Muscle layer of colon (tissue), 2 donors: ENCODE results near the gene KRR1.
"Not testable (repeated sequence)": the region's sequence is repeated elsewhere in the genome, so short reads cannot be mapped to it uniquely, and the experiment has no call there.

Experiments
- H3K27ac ChIP-seq: one replicate; pipeline ENCODE4 v1.7.0; 2013; ENCODE audit warnings: low read depth, mild to moderate bottlenecking, low read length, moderate library complexity
- H3K27me3 ChIP-seq, 2 donors: one replicate each; pipeline ENCODE4 v1.7.0; 2013; ENCODE audit warnings: low read length in 2 of 2, mild to moderate bottlenecking in 2 of 2; ENCODE audit not compliant: insufficient read depth in 2 of 2, control insufficient read depth in 1 of 2
- H3K36me3 ChIP-seq: one replicate; pipeline ENCODE4 v1.7.0; 2013; ENCODE audit warnings: mild to moderate bottlenecking, low read length; ENCODE audit not compliant: insufficient read depth
- H3K4me1 ChIP-seq: one replicate; pipeline ENCODE4 v1.7.0; 2013; ENCODE audit warnings: mild to moderate bottlenecking, low read length; ENCODE audit not compliant: insufficient read depth
- H3K4me3 ChIP-seq, 2 donors: one replicate each; pipeline ENCODE4 v1.7.0; 2013; ENCODE audit warnings: low read length in 2 of 2, low read depth in 1 of 2, mild to moderate bottlenecking in 1 of 2, moderate library complexity in 1 of 2
- H3K9ac ChIP-seq: one replicate; pipeline ENCODE4 v1.7.0; 2013; ENCODE audit warnings: low read length
- H3K9me3 ChIP-seq: one replicate; pipeline ENCODE4 v1.7.0; 2013; ENCODE audit warnings: mild to moderate bottlenecking, low read length
- donor health status: abdominal sarcoma.
- donor health status: Adenocarcinoma of cecum.

Gene KRR1

DNA sequence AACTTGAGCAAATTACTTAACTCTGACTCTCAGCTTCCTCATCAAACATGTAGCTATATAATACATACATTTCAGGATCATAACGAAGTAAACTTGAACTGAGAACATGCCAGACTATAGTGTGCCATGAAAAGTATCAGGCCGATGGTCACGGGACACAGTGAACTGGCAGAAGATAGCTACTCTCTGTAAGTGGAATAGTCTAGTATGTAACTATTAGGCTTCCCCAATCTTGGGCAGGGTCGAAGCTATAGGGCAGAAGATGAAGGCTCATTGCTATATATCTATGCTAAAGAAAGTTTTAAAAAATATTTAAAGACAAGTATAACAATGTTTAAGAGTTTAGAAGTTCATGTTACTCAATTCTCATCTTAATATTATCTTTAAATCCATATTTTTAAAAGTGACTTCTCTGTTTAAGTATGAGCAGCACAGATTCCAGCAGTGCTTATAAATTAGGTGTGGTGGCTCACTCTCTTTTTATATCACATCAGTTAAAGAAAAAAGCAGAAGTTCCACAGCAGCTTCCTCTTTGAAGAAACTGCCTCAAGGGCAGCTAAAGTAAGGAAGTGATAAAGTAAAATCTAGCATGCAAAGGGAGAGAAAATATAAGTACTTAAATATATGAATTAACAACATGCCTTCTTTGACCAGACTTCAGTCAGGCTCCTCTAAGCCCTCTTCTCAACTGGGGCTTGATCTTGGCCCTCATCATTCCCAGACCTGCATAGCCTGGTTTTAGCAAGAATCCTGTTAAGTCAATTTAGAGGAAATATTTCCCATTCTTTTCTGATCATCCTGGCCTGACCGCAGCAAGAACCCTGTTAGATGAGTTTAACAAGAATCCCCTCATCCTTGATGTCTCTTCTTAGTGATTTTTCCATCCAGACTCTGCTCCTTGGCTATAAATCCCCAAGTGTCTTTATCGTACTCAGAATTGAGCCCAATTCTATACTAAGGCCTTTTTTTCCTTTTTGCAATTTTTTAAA is 39.2 kb downstream of the KRR1 start:
- no peaks in the 10 kb centered on the region for H3K9me3 ChIP-seq
- H3K9ac ChIP-seq = no peak overlapping the region
- no peaks in the 10 kb centered on the region for H3K36me3 ChIP-seq
- H3K27me3 ChIP-seq = no peaks in the 10 kb centered on the region
- H3K27ac ChIP-seq = no peak overlapping the region
- no peak overlapping the region for H3K4me3 ChIP-seq
- H3K4me1 ChIP-seq = no peaks in the 10 kb centered on the region

- Histone ChIP-seq H3K9ac (no peak overlapping the region), H3K36me3 (no peaks in the 10 kb centered on the region), H3K27ac (no peak overlapping the region), H3K9me3 (no peaks in the 10 kb centered on the region), H3K4me1 (no peaks in the 10 kb centered on the region), H3K4me3 (no peak overlapping the region), H3K27me3 (no peaks in the 10 kb centered on the region)
Observed at GRCh38 chr12:75460204-75460603, 51.2 kb downstream of the KRR1 start.

DNA sequence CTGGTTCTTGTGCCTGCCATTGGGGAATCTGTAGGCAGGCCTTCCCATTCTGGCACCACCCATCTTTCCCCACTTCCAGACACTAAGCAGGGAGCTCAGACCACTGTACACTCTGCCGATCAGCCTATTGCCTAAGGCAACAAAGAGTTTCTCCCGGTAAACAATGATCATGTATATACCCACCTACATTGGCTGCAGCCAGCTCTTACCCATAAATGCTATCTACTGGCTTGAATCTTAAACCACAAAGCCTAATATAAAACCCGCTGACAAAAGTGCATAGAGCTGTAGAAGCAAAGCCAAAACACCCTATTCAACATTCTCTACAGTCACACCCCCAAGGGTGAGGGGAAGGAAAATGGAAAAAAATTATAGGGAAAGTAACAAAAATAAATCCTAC is 51.7 kb downstream of the KRR1 start:
- Histone ChIP-seq H3K4me1 (no peaks in the 10 kb centered on the region), H3K36me3 (no peaks in the 10 kb centered on the region), H3K9me3 (no peaks in the 10 kb centered on the region), H3K27ac (no peak overlapping the region), H3K27me3 (no peaks in the 10 kb centered on the region), H3K4me3 (no peak overlapping the region), H3K9ac (no peak overlapping the region)

- H3K27me3 ChIP-seq, H3K9ac ChIP-seq, H3K27ac ChIP-seq, H3K36me3 ChIP-seq, H3K4me1 ChIP-seq, H3K9me3 ChIP-seq, H3K4me3 ChIP-seq: not testable (repeated sequence)
Observed at GRCh38 chr12:75457866-75458265, 53.5 kb downstream of the KRR1 start.

GRCh38 chr12:75457191-75457590 is 54.2 kb downstream of the KRR1 start:
- Histone ChIP-seq H3K27ac (no peak overlapping the region), H3K4me3 (no peak overlapping the region)

GRCh38 chr12:75455839-75456238 is 55.6 kb downstream of the KRR1 start:
- Histone ChIP-seq H3K9ac (no peak overlapping the region), H3K4me1 (no peaks in the 10 kb centered on the region), H3K27ac (no peak overlapping the region), H3K9me3 (no peaks in the 10 kb centered on the region), H3K27me3 (no peaks in the 10 kb centered on the region), H3K36me3 (no peaks in the 10 kb centered on the region), H3K4me3 (no peak overlapping the region)

More at GRCh38 chr12:75457191-75457590, 54.2 kb downstream of the KRR1 start:
- H3K4me1 ChIP-seq = no peaks in the 10 kb centered on the region
- H3K36me3 ChIP-seq = no peaks in the 10 kb centered on the region
- H3K9me3 ChIP-seq = no peaks in the 10 kb centered on the region
- H3K27me3 ChIP-seq = no peaks in the 10 kb centered on the region
- H3K9ac ChIP-seq = no peak overlapping the region

- H3K27me3 ChIP-seq = no peaks in the 10 kb centered on the region
- H3K4me1 ChIP-seq = no peaks in the 10 kb centered on the region
- no peak overlapping the region for H3K9ac ChIP-seq
- no peak overlapping the region for H3K4me3 ChIP-seq
- H3K36me3 ChIP-seq = no peaks in the 10 kb centered on the region
- H3K27ac ChIP-seq = no peak overlapping the region
- H3K9me3 ChIP-seq = no peaks in the 10 kb centered on the region
Observed at GRCh38 chr12:75452675-75453330, 58.6 kb downstream of the KRR1 start.

DNA sequence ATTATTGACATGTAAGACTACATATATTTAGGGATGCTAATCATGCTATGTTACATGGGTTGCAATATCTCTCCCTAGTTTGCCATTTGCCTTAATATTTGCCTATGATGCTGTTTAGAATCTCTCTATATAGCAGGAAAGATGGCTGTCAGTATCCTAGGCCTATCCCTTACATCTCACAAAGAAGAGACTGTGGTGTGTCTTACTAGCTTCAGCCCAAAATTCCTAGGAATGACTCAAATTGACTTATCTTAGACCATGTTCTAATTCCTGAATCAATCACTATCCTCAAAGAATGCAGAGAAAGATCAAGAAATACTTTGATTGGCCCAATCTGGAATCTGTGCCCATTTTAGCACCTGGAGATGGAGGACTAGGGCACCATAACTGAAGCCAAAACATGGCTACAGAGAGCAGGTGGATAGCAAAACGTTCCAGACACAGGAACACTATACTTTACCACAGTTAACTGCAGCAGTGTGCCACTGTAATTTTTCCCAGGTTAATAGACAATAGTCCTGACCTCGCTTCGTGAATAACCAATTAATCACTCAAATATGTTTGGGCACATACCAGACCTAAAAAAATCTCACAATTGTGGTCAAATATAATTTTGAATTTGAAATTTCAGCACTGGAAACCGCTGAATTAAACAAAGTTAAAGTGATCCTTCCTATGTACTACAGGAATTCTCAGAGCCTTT is 63.6 kb downstream of the KRR1 start:
- Histone ChIP-seq H3K4me3 (no peak overlapping the region), H3K27me3 (no peaks in the 10 kb centered on the region), H3K4me1 (no peaks in the 10 kb centered on the region), H3K9me3 (no peaks in the 10 kb centered on the region), H3K9ac (no peak overlapping the region), H3K27ac (no peak overlapping the region), H3K36me3 (no peaks in the 10 kb centered on the region)

- Histone ChIP-seq H3K9ac (no peak overlapping the region), H3K4me3 (no peak overlapping the region), H3K9me3 (no peaks in the 10 kb centered on the region), H3K36me3 (no peaks in the 10 kb centered on the region), H3K27ac (no peak overlapping the region), H3K27me3 (no peaks in the 10 kb centered on the region), H3K4me1 (no peaks in the 10 kb centered on the region)
Observed at GRCh38 chr12:75446857-75447256, 64.6 kb downstream of the KRR1 start.

- not testable (repeated sequence) for H3K4me1 ChIP-seq, H3K27me3 ChIP-seq, H3K4me3 ChIP-seq, H3K9ac ChIP-seq, H3K9me3 ChIP-seq, H3K27ac ChIP-seq, H3K36me3 ChIP-seq
Observed at GRCh38 chr12:75445137-75445507, 66.3 kb downstream of the KRR1 start.

DNA sequence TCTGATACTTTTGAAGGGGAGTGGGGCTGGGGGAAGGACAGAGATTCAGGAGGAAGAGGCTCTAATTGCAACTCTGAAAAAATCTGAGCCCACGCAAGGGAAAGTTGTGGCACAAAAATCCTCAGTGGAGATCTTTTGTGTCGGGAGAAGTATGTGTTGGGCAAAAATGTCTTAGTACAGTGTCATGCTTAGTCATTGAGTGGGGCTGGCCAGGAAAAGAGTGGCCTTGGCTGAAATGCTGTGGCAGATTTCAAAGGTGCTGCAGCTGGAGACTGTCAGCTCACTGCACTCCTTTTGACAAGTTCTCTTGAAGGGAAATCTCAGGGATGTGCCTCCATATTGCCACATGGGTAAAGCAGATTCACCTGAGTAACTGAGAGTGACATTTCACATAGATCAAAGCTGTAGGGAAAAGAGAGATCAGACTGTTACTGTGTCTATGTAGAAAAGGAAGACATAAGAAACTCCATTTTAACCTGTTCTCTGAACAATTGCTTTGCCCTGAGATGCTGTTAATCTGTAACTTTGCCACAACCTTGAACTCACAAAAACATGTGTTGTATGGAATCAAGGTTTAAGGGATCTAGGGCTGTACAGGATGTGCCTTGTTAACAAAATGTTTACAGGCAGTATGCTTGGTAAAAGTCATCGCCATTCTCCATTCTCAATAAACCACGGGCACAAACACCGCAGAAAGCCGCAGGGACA is 66.8 kb downstream of the KRR1 start:
- no peak overlapping the region for H3K9ac ChIP-seq
- H3K36me3 ChIP-seq = no peaks in the 10 kb centered on the region

More for the DNA sequence above, 66.8 kb downstream of the KRR1 start:
- no peak overlapping the region for H3K27ac ChIP-seq
- no peak overlapping the region for H3K4me3 ChIP-seq
- H3K4me1 ChIP-seq = no peaks in the 10 kb centered on the region
- H3K9me3 ChIP-seq = no peaks in the 10 kb centered on the region
- H3K27me3 ChIP-seq = no peaks in the 10 kb centered on the region
